ENCODE results near the gene NPC1.

- TF ChIP-seq CTCF (conservative IDR thresholded peaks at IDR 0.05 in 1 of 2, IDR thresholded peaks at IDR 0.05 in 1 of 2; ENCODE audit: low read depth in 1 of 2, low read length in 2 of 2) (no peak), EZH2 (IDR thresholded peaks at IDR 0.05; ENCODE audit: low read length, missing control alignments) (no peak)
Measured at GRCh38 chr18:23573626-23574431, 12.5 kb downstream of the NPC1 start.

Data from fibroblast of lung (primary cell).